Mucosa of descending colon (tissue), 3 donors: ENCODE results near the gene GPC6. TPM values are rescaled to one million over a fixed set of nuclear protein-coding genes. Genes with fewer than 3 reads are reported as not detected.

ENCODE experiments used
- ATAC-seq: fragments of 200-7000 bp; cut with Tn5 transposase; one replicate; pipeline ENCODE4 v1.9.1; 2020; ENCODE audit warnings: mild to moderate bottlenecking, moderate library complexity
- DNase-seq, 3 donors: peaks; one replicate each; pipeline ENCODE4 v3.0.0-alpha.2; 2020
- H3K36me3 ChIP-seq: fragments of 200-600 bp; one replicate; pipeline ENCODE4 v1.8.0; 2021; ENCODE audit warnings: low read depth, mild to moderate bottlenecking
- H3K4me1 ChIP-seq: fragments of 200-600 bp; one replicate; pipeline ENCODE4 v1.8.0; 2021; ENCODE audit warnings: low read depth, mild to moderate bottlenecking
- H3K4me3 ChIP-seq: fragments of 200-600 bp; one replicate; pipeline ENCODE4 v1.8.0; 2021; ENCODE audit warnings: mild to moderate bottlenecking
- H3K9me3 ChIP-seq: fragments of 200-600 bp; one replicate; pipeline ENCODE4 v1.8.0; 2021; ENCODE audit warnings: mild to moderate bottlenecking
- CTCF ChIP-seq: fragments of 200-600 bp; IDR thresholded peaks from one replicate; pipeline ENCODE4 v1.8.0; 2022; ENCODE audit warnings: antibody characterized with exemption, mild to moderate bottlenecking
- intact Hi-C, 2 donors: fragments of 100-400 bp; cut with DNase I in 1 of 2; cut with micrococcal nuclease in 1 of 2; formaldehyde crosslinking; loops; one replicate each; pipeline versions ENCODE4 v1.11.0 to v1.11.1; 2022; cut with DNase I, micrococcal nuclease
- total RNA-seq, 3 donors: library from RNA; stranded (reverse); fragmentation: NEBNext Ultra II Directional in 2 of 3; extraction: Animal tissue kit (Norgen Biotek cat#: 25700) in 2 of 3; gene quantifications; one replicate each; pipeline versions ENCODE4 v1.2.1 to v1.2.4, GENCODE V29; 2021 to 2023
- donor health status: DM: no; HTN: no; CAD: no; lungs with moderate emphysema.
- donor health status: DM: no; HTN: no; CAD: no.
- donor health status: DM: no; HTN: yes; CAD: no.

GPC6 gene
- total RNA-seq, 3 donors from 2014 or later, result 2.7 to 11.3 (median 7.5) TPM

- Histone ChIP-seq H3K9me3 (no peaks in the 10 kb centered on the region), H3K36me3 (no peaks in the 10 kb centered on the region), H3K4me3 (no peak overlapping the region), H3K4me1 (no peaks in the 10 kb centered on the region)
- DNase-seq, result no peak
- ATAC-seq, result no peak
- intact Hi-C loops, result no loop called here
- no peak for TF ChIP-seq CTCF
These were observed 376.4 kb downstream of the GPC6 start for GRCh38 chr13:93603043-93603442.

- ATAC-seq (no peak), DNase-seq (no peak)
- Histone ChIP-seq H3K36me3 (no peaks in the 10 kb centered on the region), H3K4me3 (no peak overlapping the region), H3K9me3 (no peaks in the 10 kb centered on the region), H3K4me1 (no peaks in the 10 kb centered on the region)
- no peak for TF ChIP-seq CTCF
- intact Hi-C loops, result no loop called here
These were observed 388.2 kb downstream of the GPC6 start for GRCh38 chr13:93614776-93615175.

GRCh38 chr13:93620181-93620765 is 393.7 kb downstream of the GPC6 start:
- H3K4me3 ChIP-seq, result no peak overlapping the region
- H3K9me3 ChIP-seq, result no peaks in the 10 kb centered on the region
- ATAC-seq (no peak), DNase-seq (no peak)
- intact Hi-C loops, result no loop called here
- H3K4me1 ChIP-seq, result no peaks in the 10 kb centered on the region
- TF ChIP-seq CTCF, result no peak
- no peaks in the 10 kb centered on the region for H3K36me3 ChIP-seq

GRCh38 chr13:93621051-93621450 is 394.4 kb downstream of the GPC6 start:
- ATAC-seq, result no peak
- H3K9me3 ChIP-seq, result no peaks in the 10 kb centered on the region
- H3K4me3 ChIP-seq, result no peak overlapping the region
- H3K36me3 ChIP-seq, result no peaks in the 10 kb centered on the region
- intact Hi-C loops, result no loop called here
- DNase-seq, result no peak
- TF ChIP-seq CTCF, result no peak
- no peaks in the 10 kb centered on the region for H3K4me1 ChIP-seq

GRCh38 chr13:93621966-93622365 is 395.4 kb downstream of the GPC6 start:
- no peaks in the 10 kb centered on the region for H3K36me3 ChIP-seq
- ATAC-seq (no peak), DNase-seq (no peak)
- no peak for TF ChIP-seq CTCF
- no peak overlapping the region for H3K4me3 ChIP-seq
- H3K9me3 ChIP-seq, result no peaks in the 10 kb centered on the region
- intact Hi-C loops, result no loop called here
- H3K4me1 ChIP-seq, result no peaks in the 10 kb centered on the region

- no peaks in the 10 kb centered on the region for H3K4me1 ChIP-seq
- no peak overlapping the region for H3K4me3 ChIP-seq
- no peak for ATAC-seq
- H3K9me3 ChIP-seq, result no peaks in the 10 kb centered on the region
- intact Hi-C loops, result no loop called here
- H3K36me3 ChIP-seq, result no peaks in the 10 kb centered on the region
- no peak for DNase-seq
- TF ChIP-seq CTCF, result no peak
These were observed 397.7 kb downstream of the GPC6 start for GRCh38 chr13:93624311-93624777.
